Keratinocyte (primary cell): ENCODE results near the gene NIM1K. TPM values are rescaled to one million over a fixed set of nuclear protein-coding genes. Genes with fewer than 3 reads are reported as not detected.
A peak's percentile ranks its signal among the peaks of the same experiment; 100 is the strongest.

Source experiments
- DNase-seq: peaks from one replicate; pipeline ENCODE4 v3.0.0-alpha.2; 2011; ENCODE audit warnings: low read depth, missing footprints, low spot score
- FAIRE-seq: peaks from 2 replicates; lab custom pipeline; 2011; peaks lifted over from hg19 to GRCh38; lab: Jason Lieb, UNC
- H2AFZ ChIP-seq: 2 replicates; pipeline ENCODE4 v1.6.0; 2012; ENCODE audit warnings: low read length, control low read depth, inconsistent platforms; ENCODE audit not compliant: control insufficient read depth
- H3K27ac ChIP-seq: 2 replicates; pipeline ENCODE4 v1.5.1; 2011; ENCODE audit warnings: low read length; ENCODE audit not compliant: control insufficient read depth, insufficient read depth
- H3K27me3 ChIP-seq: 3 replicates; pipeline ENCODE4 v1.6.0; 2011; ENCODE audit warnings: low read length; ENCODE audit not compliant: control insufficient read depth, insufficient read depth; ENCODE audit errors: extremely low read depth
- H3K36me3 ChIP-seq, 2 experiments: 2 replicates in 1 of 2; 3 replicates in 1 of 2; pipeline ENCODE4 v1.5.1; 2011; ENCODE audit warnings: low read length in 2 of 2, mild to moderate bottlenecking in 1 of 2; ENCODE audit not compliant: control insufficient read depth in 2 of 2, insufficient read depth in 2 of 2; ENCODE audit errors: extremely low read depth in 1 of 2
- H3K4me1 ChIP-seq: 3 replicates; pipeline ENCODE4 v1.5.1; 2011; ENCODE audit warnings: low read length; ENCODE audit not compliant: control insufficient read depth, insufficient read depth; ENCODE audit errors: extremely low read depth
- H3K4me2 ChIP-seq: 3 replicates; pipeline ENCODE4 v1.6.0; 2011; ENCODE audit warnings: low read depth, low read length; ENCODE audit not compliant: control insufficient read depth, insufficient read depth; ENCODE audit errors: extremely low read depth
- H3K4me3 ChIP-seq, 3 experiments: fragments of 200-600 bp in 1 of 3; sonication (generic) in 1 of 3; 2 replicates in 2 of 3; 3 replicates in 1 of 3; pipeline ENCODE4 v1.5.1; 2011 to 2016; ENCODE audit warnings: low read length in 3 of 3, mild to moderate bottlenecking in 3 of 3, control low read depth in 2 of 3, inconsistent platforms in 1 of 3, low read depth in 1 of 3, mixed read lengths in 1 of 3, mixed run types in 1 of 3, moderate library complexity in 1 of 3; ENCODE audit not compliant: control insufficient read depth in 2 of 3, insufficient read depth in 2 of 3; ENCODE audit errors: extremely low read depth in 1 of 3
- H3K79me2 ChIP-seq: 2 replicates; pipeline ENCODE4 v1.6.0; 2012; ENCODE audit warnings: low read length; ENCODE audit not compliant: control insufficient read depth, insufficient read depth
- H3K9ac ChIP-seq: 3 replicates; pipeline ENCODE4 v1.6.0; 2011; ENCODE audit warnings: low read length; ENCODE audit not compliant: control insufficient read depth, insufficient read depth; ENCODE audit errors: extremely low read depth
- H3K9me1 ChIP-seq: 3 replicates; pipeline ENCODE4 v1.6.0; 2011; ENCODE audit warnings: low read length; ENCODE audit not compliant: control insufficient read depth, insufficient read depth; ENCODE audit errors: extremely low read depth
- H3K9me3 ChIP-seq: 2 replicates; pipeline ENCODE4 v1.5.1; 2012; ENCODE audit warnings: low read depth, low read length; ENCODE audit not compliant: control insufficient read depth
- H4K20me1 ChIP-seq: 3 replicates; pipeline ENCODE4 v1.6.0; 2011; ENCODE audit warnings: low read length; ENCODE audit not compliant: control insufficient read depth, insufficient read depth; ENCODE audit errors: extremely low read depth
- CTCF ChIP-seq, 3 experiments: IDR thresholded peaks in 1 of 3; conservative IDR thresholded peaks in 1 of 3; optimal IDR thresholded peaks in 1 of 3; 2 replicates in 2 of 3; 3 replicates in 1 of 3; pipeline versions ENCODE3 to v1.5.1; 2011; ENCODE audit warnings: low read length in 3 of 3, mild to moderate bottlenecking in 3 of 3, moderate library complexity in 2 of 3, control low read depth in 1 of 3, inconsistent platforms in 1 of 3; ENCODE audit not compliant: insufficient read depth in 2 of 3; ENCODE audit errors: extremely low read depth in 1 of 3
- EZH2 ChIP-seq: IDR thresholded peaks from one replicate; pipeline ENCODE4 v1.6.1; 2012; ENCODE audit warnings: inconsistent platforms, mild to moderate bottlenecking, low read length, moderate library complexity
- dilution Hi-C: fragments of 300-500 bp; cut with MboI; formaldehyde crosslinking; loops from one replicate; pipeline ENCODE4 v1.7.0; 2020; ENCODE audit warnings: low sequenced_read_pairs; ENCODE audit not compliant: extremely low pct_ligation_motif_present
- polyA plus RNA-seq, 5 experiments: library from polyadenylated mRNA; depleted of rRNA in 3 of 5; stranded (reverse) in 3 of 5; stranded (forward) in 1 of 5; unstranded in 1 of 5; fragments of >200 nt; gene quantifications; 1 replicate in 1 of 5; 2 replicates in 3 of 5; 3 replicates in 1 of 5; pipeline versions ENCODE4 v1.2.1 to v1.2.3, GENCODE V29; 2011 to 2012; ENCODE audit warnings: missing spikeins in 2 of 5, low read depth in 1 of 5, low replicate concordance in 1 of 5

Gene NIM1K
- polyA plus RNA-seq, 1 donor (not counting 4 experiments of a cell fraction or from before 2014, with no cell fraction given) = 0.07 TPM

DNA sequence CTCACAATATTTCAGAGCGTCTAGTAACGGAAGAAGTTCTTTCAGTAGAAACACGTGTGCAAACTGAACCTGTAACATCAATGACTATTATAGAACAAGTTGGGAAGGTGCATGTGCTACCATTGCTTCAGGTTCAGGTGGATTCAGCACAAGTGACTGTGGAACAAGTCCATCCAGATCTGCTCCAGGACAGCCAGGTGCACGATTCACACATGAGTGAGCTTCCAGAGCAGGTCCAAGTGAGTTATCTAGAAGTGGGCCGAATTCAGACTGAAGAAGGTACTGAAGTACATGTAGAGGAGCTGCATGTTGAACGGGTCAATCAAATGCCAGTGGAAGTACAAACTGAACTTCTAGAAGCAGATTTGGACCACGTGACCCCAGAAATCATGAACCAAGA, 17.4 kb upstream of the NIM1K start:
- Histone ChIP-seq H3K4me3 (no peak overlapping the region), H3K4me2 (no peak overlapping the region), H3K9ac (no peak overlapping the region), H3K27ac (no peak overlapping the region), H3K36me3 (peaks cover 4 to 8% of the 10 kb centered on the region in 2 experiments), H2AFZ (no peak overlapping the region), H3K9me1 (no peaks in the 10 kb centered on the region), H4K20me1 (peaks cover 3% of the 10 kb centered on the region), H3K79me2 (no peaks in the 10 kb centered on the region), H3K27me3 (no peaks in the 10 kb centered on the region), H3K9me3 (no peaks in the 10 kb centered on the region), H3K4me1 (no peaks in the 10 kb centered on the region)
- FAIRE-seq = peak; percentile 56
- no peak for TF ChIP-seq EZH2
- TF ChIP-seq CTCF (optimal IDR thresholded peaks at IDR 0.05 in 1 of 3, IDR thresholded peaks at IDR 0.05 in 1 of 3, conservative IDR thresholded peaks at IDR 0.05 in 1 of 3; ENCODE audit: extremely low read depth in 1 of 3, insufficient read depth in 2 of 3, low read length in 3 of 3) = no peak
- DNase-seq = no peak
- dilution Hi-C loops = no loop called here

DNA sequence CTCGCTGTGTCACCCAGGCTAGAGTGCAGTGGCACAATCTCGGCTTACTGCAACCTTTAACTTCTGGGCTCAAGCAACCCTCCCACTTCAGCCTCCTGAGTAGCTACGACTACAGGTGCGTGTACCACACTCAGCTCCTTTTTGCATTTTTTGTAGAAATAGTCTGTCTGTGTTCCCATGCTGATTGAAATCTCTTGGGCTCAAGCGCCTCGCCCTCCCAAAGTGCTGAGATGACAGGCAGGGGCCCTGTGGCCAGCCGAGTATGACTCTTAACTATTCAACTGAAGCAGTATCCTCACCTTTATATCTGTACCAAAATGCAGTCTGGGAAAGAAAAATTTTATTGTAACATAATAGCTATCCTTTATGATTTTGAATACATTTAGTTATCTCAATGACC, 12.2 kb upstream of the NIM1K start:
- Histone ChIP-seq H3K9me1 (no peaks in the 10 kb centered on the region), H3K79me2 (no peaks in the 10 kb centered on the region), H3K9me3 (no peaks in the 10 kb centered on the region), H4K20me1 (peaks cover 1% of the 10 kb centered on the region), H3K36me3 (peaks cover 0 to under 1% of the 10 kb centered on the region in 2 experiments), H3K27ac (no peak overlapping the region), H3K4me3 (no peak overlapping the region), H2AFZ (no peak overlapping the region), H3K9ac (no peak overlapping the region), H3K27me3 (no peaks in the 10 kb centered on the region), H3K4me2 (no peak overlapping the region), H3K4me1 (no peaks in the 10 kb centered on the region)
- DNase-seq (no peak), FAIRE-seq (no peak)
- dilution Hi-C loops = no loop called here
- TF ChIP-seq CTCF (optimal IDR thresholded peaks at IDR 0.05 in 1 of 3, IDR thresholded peaks at IDR 0.05 in 1 of 3, conservative IDR thresholded peaks at IDR 0.05 in 1 of 3; ENCODE audit: extremely low read depth in 1 of 3, insufficient read depth in 2 of 3, low read length in 3 of 3) = no peak
- TF ChIP-seq EZH2 = no peak
